ENCODE measurements around the gene RCCD1. TPM values are rescaled to one million over a fixed set of nuclear protein-coding genes. Genes with fewer than 3 reads are reported as not detected.

Gene RCCD1
- total RNA-seq, 5 donors from 2014 or later (not counting 1 experiment from before 2014, with no cell fraction given), result 5.7 to 21.2 (median 15.8) TPM

- H3K4me1 ChIP-seq (ENCODE audit: control insufficient read depth in 1 of 2, extremely low read depth in 1 of 2, insufficient read depth in 2 of 2, low read length in 2 of 2), result peaks cover 8 to 18% of the 10 kb centered on the region in 2 experiments
- Mint-ChIP-seq H3K27me3 (no peaks in the 10 kb centered on the region), H3K4me3 (no peak overlapping the region), H3K4me1 (peaks cover 14 to 16% (median 15%) of the 10 kb centered on the region in 3 donors), H3K9me3 (no peaks in the 10 kb centered on the region), H3K36me3 (peaks cover 39% of the 10 kb centered on the region), H3K27ac (no peak overlapping the region)
- 100% methylated on average over 3 of the region's 7 CpGs for whole genome bisulfite sequencing (ENCODE audit: insufficient coverage)
- DNase-seq, result no peak
- H3K9me3 ChIP-seq, result no peaks in the 10 kb centered on the region
- H3K27ac ChIP-seq (ENCODE audit: low read length), result no peak overlapping the region
- ChIA-PET POLR2A (no interaction called here), CTCF (no interaction called here)
- peaks cover 33 to 73% of the 10 kb centered on the region in 2 donors for H3K36me3 ChIP-seq (ENCODE audit: control insufficient read depth in 2 of 2, extremely low read depth in 1 of 2, insufficient read depth in 1 of 2, low read length in 1 of 2)
- no peaks in the 10 kb centered on the region for H3K27me3 ChIP-seq (replicated peaks in 1 of 2; ENCODE audit: control insufficient read depth in 2 of 2, extremely low read depth in 1 of 2, insufficient read depth in 2 of 2, low read length in 1 of 2)
- no peak for ATAC-seq (replicated peaks in 1 of 4)
- no peak overlapping the region for H3K4me3 ChIP-seq (ENCODE audit: control insufficient read depth in 1 of 2, extremely low read depth in 1 of 2, low read length in 1 of 2)
Measured at GRCh38 chr15:90939756-90940155, 14.9 kb upstream of the RCCD1 start.

- H3K4me1 Mint-ChIP-seq, result peaks cover 9 to 11% (median 9%) of the 10 kb centered on the region in 3 donors
- H3K27ac Mint-ChIP-seq, result no peak overlapping the region
- ChIA-PET CTCF (interaction anchor here in 1 of 2 donors (1.0 kb wide), 1 partner anchor 9 kb away, joined by 4 read pairs; the partner anchor contains the start of gene HDDC3), POLR2A (no interaction called here)
- H3K36me3 Mint-ChIP-seq, result peaks cover 39% of the 10 kb centered on the region
- Histone ChIP-seq H3K9me3 (no peaks in the 10 kb centered on the region), H3K27ac (ENCODE audit: low read length) (no peak overlapping the region), H3K4me1 (ENCODE audit: control insufficient read depth in 1 of 2, extremely low read depth in 1 of 2, insufficient read depth in 2 of 2, low read length in 2 of 2) (peaks cover 2 to 8% of the 10 kb centered on the region in 2 experiments), H3K36me3 (ENCODE audit: control insufficient read depth in 2 of 2, extremely low read depth in 1 of 2, insufficient read depth in 1 of 2, low read length in 1 of 2) (peaks cover 41 to 78% of the 10 kb centered on the region in 2 donors), H3K27me3 (replicated peaks in 1 of 2; ENCODE audit: control insufficient read depth in 2 of 2, extremely low read depth in 1 of 2, insufficient read depth in 2 of 2, low read length in 1 of 2) (no peaks in the 10 kb centered on the region), H3K4me3 (ENCODE audit: control insufficient read depth in 1 of 2, extremely low read depth in 1 of 2, low read length in 1 of 2) (no peak overlapping the region)
- ATAC-seq (replicated peaks in 1 of 4), result no peak
- no peaks in the 10 kb centered on the region for H3K27me3 Mint-ChIP-seq
- H3K4me3 Mint-ChIP-seq, result no peak overlapping the region
- no peaks in the 10 kb centered on the region for H3K9me3 Mint-ChIP-seq
- no peak for DNase-seq
- 100% methylated on average over 4 of the region's 4 CpGs for WGBS (ENCODE audit: insufficient coverage)
Measured at GRCh38 chr15:90941038-90941437, 13.6 kb upstream of the RCCD1 start.

- H3K4me3 Mint-ChIP-seq, result no peak overlapping the region
- Histone ChIP-seq H3K4me1 (ENCODE audit: control insufficient read depth in 1 of 2, extremely low read depth in 1 of 2, insufficient read depth in 2 of 2, low read length in 2 of 2) (no peaks in the 10 kb centered on the region), H3K9me3 (no peaks in the 10 kb centered on the region), H3K27ac (ENCODE audit: low read length) (no peak overlapping the region), H3K36me3 (ENCODE audit: control insufficient read depth in 2 of 2, extremely low read depth in 1 of 2, insufficient read depth in 1 of 2, low read length in 1 of 2) (peaks cover 41 to 82% of the 10 kb centered on the region in 2 donors), H3K27me3 (replicated peaks in 1 of 2; ENCODE audit: control insufficient read depth in 2 of 2, extremely low read depth in 1 of 2, insufficient read depth in 2 of 2, low read length in 1 of 2) (no peaks in the 10 kb centered on the region), H3K4me3 (ENCODE audit: control insufficient read depth in 1 of 2, extremely low read depth in 1 of 2, low read length in 1 of 2) (no peak overlapping the region)
- H3K4me1 Mint-ChIP-seq, result no peaks in the 10 kb centered on the region
- DNase-seq (no peak), ATAC-seq (replicated peaks in 1 of 4) (no peak)
- 99% methylated on average over 8 of the region's 12 CpGs for WGBS (ENCODE audit: insufficient coverage)
- no peak overlapping the region for H3K27ac Mint-ChIP-seq
- no peaks in the 10 kb centered on the region for H3K9me3 Mint-ChIP-seq
- no peaks in the 10 kb centered on the region for H3K27me3 Mint-ChIP-seq
- POLR2A ChIA-PET, result interaction anchor here in 1 of 2 donors (0.5 kb wide), 1 partner anchor 61 kb away, joined by 3 read pairs; no protein-coding TSS in a partner anchor
- H3K36me3 Mint-ChIP-seq, result peaks cover 47% of the 10 kb centered on the region
- CTCF ChIA-PET, result interaction anchor here (0.6 to 1.3 kb wide), 4 partner anchors 9 to 48 kb away, joined by 3 to 5 read pairs (median 4); partner anchors contain the start of genes HDDC3 (in 1 of the 2) and RCCD1 (in 1 of the 2)
Measured at GRCh38 chr15:90942354-90943120, 12.1 kb upstream of the RCCD1 start.

GRCh38 chr15:90945091-90945490 is 9.6 kb upstream of the RCCD1 start:
- H3K9me3 ChIP-seq, result no peaks in the 10 kb centered on the region
- ATAC-seq (replicated peaks in 1 of 4) (no peak), DNase-seq (no peak)
- H3K27ac Mint-ChIP-seq, result no peak overlapping the region
- no peak overlapping the region for H3K4me3 ChIP-seq (ENCODE audit: control insufficient read depth in 1 of 2, extremely low read depth in 1 of 2, low read length in 1 of 2)
- peaks cover 47 to 83% of the 10 kb centered on the region in 2 donors for H3K36me3 ChIP-seq (ENCODE audit: control insufficient read depth in 2 of 2, extremely low read depth in 1 of 2, insufficient read depth in 1 of 2, low read length in 1 of 2)
- WGBS (ENCODE audit: insufficient coverage), result 71% methylated on average over 4 of the region's 7 CpGs
- peaks cover 43% of the 10 kb centered on the region for H3K36me3 Mint-ChIP-seq
- no peaks in the 10 kb centered on the region for H3K4me1 Mint-ChIP-seq
- H3K27ac ChIP-seq (ENCODE audit: low read length), result no peak overlapping the region
- H3K4me3 Mint-ChIP-seq, result no peak overlapping the region
- no peaks in the 10 kb centered on the region for H3K9me3 Mint-ChIP-seq
- H3K4me1 ChIP-seq (ENCODE audit: control insufficient read depth in 1 of 2, extremely low read depth in 1 of 2, insufficient read depth in 2 of 2, low read length in 2 of 2), result no peaks in the 10 kb centered on the region
- POLR2A ChIA-PET, result interaction anchor here in 1 of 2 donors (0.6 kb wide), 1 partner anchor 40 kb away, joined by 4 read pairs; no protein-coding TSS in a partner anchor
- no peaks in the 10 kb centered on the region for H3K27me3 ChIP-seq (replicated peaks in 1 of 2; ENCODE audit: control insufficient read depth in 2 of 2, extremely low read depth in 1 of 2, insufficient read depth in 2 of 2, low read length in 1 of 2)
- CTCF ChIA-PET, result interaction anchor here in 1 of 2 donors (0.7 kb wide), 1 partner anchor 1034 kb away, joined by 3 read pairs; no protein-coding TSS in a partner anchor
- no peaks in the 10 kb centered on the region for H3K27me3 Mint-ChIP-seq

GRCh38 chr15:90946538-90946937 is 8.1 kb upstream of the RCCD1 start:
- no peaks in the 10 kb centered on the region for H3K9me3 Mint-ChIP-seq
- peaks cover 39% of the 10 kb centered on the region for H3K36me3 Mint-ChIP-seq
- DNase-seq (no peak), ATAC-seq (replicated peaks in 1 of 4) (no peak)
- Histone ChIP-seq H3K4me1 (ENCODE audit: control insufficient read depth in 1 of 2, extremely low read depth in 1 of 2, insufficient read depth in 2 of 2, low read length in 2 of 2) (no peaks in the 10 kb centered on the region), H3K4me3 (ENCODE audit: control insufficient read depth in 1 of 2, extremely low read depth in 1 of 2, low read length in 1 of 2) (no peak overlapping the region), H3K27ac (ENCODE audit: low read length) (no peak overlapping the region), H3K36me3 (ENCODE audit: control insufficient read depth in 2 of 2, extremely low read depth in 1 of 2, insufficient read depth in 1 of 2, low read length in 1 of 2) (peaks cover 48 to 76% of the 10 kb centered on the region in 2 donors), H3K9me3 (no peaks in the 10 kb centered on the region), H3K27me3 (replicated peaks in 1 of 2; ENCODE audit: control insufficient read depth in 2 of 2, extremely low read depth in 1 of 2, insufficient read depth in 2 of 2, low read length in 1 of 2) (no peaks in the 10 kb centered on the region)
- CTCF ChIA-PET, result interaction anchor here (0.6 to 1.0 kb wide), 3 partner anchors 8 to 36 kb away, joined by 3 to 8 read pairs (median 4); partner anchors contain the start of gene RCCD1 (in 1 of the 2)
- H3K4me3 Mint-ChIP-seq, result no peak overlapping the region
- WGBS (ENCODE audit: insufficient coverage), result 96% methylated on average over 16 of the region's 16 CpGs
- H3K4me1 Mint-ChIP-seq, result no peaks in the 10 kb centered on the region
- no peaks in the 10 kb centered on the region for H3K27me3 Mint-ChIP-seq
- H3K27ac Mint-ChIP-seq, result no peak overlapping the region
- POLR2A ChIA-PET, result interaction anchor here in 1 of 2 donors (0.5 to 0.6 kb wide), 4 partner anchors 24 to 238 kb away, joined by 3 to 6 read pairs (median 5); no protein-coding TSS in a partner anchor

GRCh38 chr15:90946941-90947576 is 7.6 kb upstream of the RCCD1 start:
- ATAC-seq (replicated peaks in 1 of 4), result no peak
- Histone ChIP-seq H3K36me3 (ENCODE audit: control insufficient read depth in 2 of 2, extremely low read depth in 1 of 2, insufficient read depth in 1 of 2, low read length in 1 of 2) (peaks cover 44 to 77% of the 10 kb centered on the region in 2 donors), H3K27me3 (replicated peaks in 1 of 2; ENCODE audit: control insufficient read depth in 2 of 2, extremely low read depth in 1 of 2, insufficient read depth in 2 of 2, low read length in 1 of 2) (no peaks in the 10 kb centered on the region), H3K9me3 (no peaks in the 10 kb centered on the region), H3K27ac (ENCODE audit: low read length) (no peak overlapping the region), H3K4me3 (ENCODE audit: control insufficient read depth in 1 of 2, extremely low read depth in 1 of 2, low read length in 1 of 2) (no peak overlapping the region), H3K4me1 (ENCODE audit: control insufficient read depth in 1 of 2, extremely low read depth in 1 of 2, insufficient read depth in 2 of 2, low read length in 2 of 2) (no peaks in the 10 kb centered on the region)
- no peak for DNase-seq
- Mint-ChIP-seq H3K36me3 (peaks cover 39% of the 10 kb centered on the region), H3K27ac (no peak overlapping the region), H3K4me1 (no peaks in the 10 kb centered on the region), H3K9me3 (no peaks in the 10 kb centered on the region), H3K4me3 (no peak overlapping the region), H3K27me3 (no peaks in the 10 kb centered on the region)
- WGBS (ENCODE audit: insufficient coverage), result 90% methylated on average over 7 of the region's 8 CpGs
- ChIA-PET CTCF (interaction anchor here in 1 of 2 donors (0.8 kb wide), 1 partner anchor 12 kb away, joined by 3 read pairs; the partner anchor contains the start of gene UNC45A), POLR2A (interaction anchor here in 1 of 2 donors (0.5 kb wide), 1 partner anchor 57 kb away, joined by 3 read pairs; no protein-coding TSS in a partner anchor)

Data from T-cell (primary cell).